HEK293 (cell line): ENCODE measurements around the gene HMX3.

Experiments used
- CTCF ChIA-PET: fragments of 350-600 bp; formaldehyde crosslinking; extraction: SDS; loops from one replicate; lab custom pipeline; 2021; ENCODE audit warnings: antibody characterized with exemption; lab: Yijun Ruan, JAX
- POLR2A ChIA-PET: fragments of 300-600 bp; formaldehyde crosslinking; extraction: SDS; loops from one replicate; lab custom pipeline; 2020; ENCODE audit warnings: antibody characterized with exemption, inconsistent platforms; lab: Yijun Ruan, JAX
- H3K27ac ChIP-seq: fragments of 200-500 bp; sonication (Bioruptor generic); 2 replicates; pipeline ENCODE4 v1.5.1; 2014; ENCODE audit warnings: low read depth, low read length, control low read depth, inconsistent platforms; ENCODE audit errors: extremely low read depth
- H3K36me3 ChIP-seq, 2 experiments: fragments of 200-500 bp in 1 of 2; sonication (Bioruptor generic) in 1 of 2; 1 replicate in 1 of 2; 2 replicates in 1 of 2; pipeline ENCODE4 v1.5.1; 2014 to 2017; ENCODE audit warnings: inconsistent platforms in 2 of 2, low read length in 2 of 2; ENCODE audit not compliant: control insufficient read depth in 2 of 2, insufficient read depth in 1 of 2
- H3K4me1 ChIP-seq: fragments of 200-500 bp; sonication (Bioruptor generic); 2 replicates; pipeline ENCODE4 v1.5.1; 2014; ENCODE audit warnings: mild to moderate bottlenecking, low read length, inconsistent platforms; ENCODE audit not compliant: control insufficient read depth, insufficient read depth
- H3K4me3 ChIP-seq: 2 replicates; pipeline ENCODE4 v1.5.1; 2011; ENCODE audit warnings: low read depth, mild to moderate bottlenecking, control low read depth, low read length, moderate library complexity
- H3K9me3 ChIP-seq: fragments of 200-500 bp; sonication (Bioruptor generic); 2 replicates; pipeline ENCODE4 v1.5.1; 2014; ENCODE audit warnings: low read depth, low read length, inconsistent platforms; ENCODE audit not compliant: control insufficient read depth, insufficient read depth
- EGR2 ChIP-seq: fragments of 450-650 bp; formaldehyde crosslinking; IDR thresholded peaks from 2 replicates; pipeline ENCODE4 v1.5.1; 2016; ENCODE audit warnings: low read depth, missing biosample characterization, missing genetic modification characterization
- HIC1 ChIP-seq: fragments of 450-650 bp; formaldehyde crosslinking; IDR thresholded peaks from 2 replicates; pipeline ENCODE4 v1.5.1; 2016; ENCODE audit warnings: missing biosample characterization, missing genetic modification characterization
- HOXA7 ChIP-seq: sonication (generic); formaldehyde crosslinking; IDR thresholded peaks from 2 replicates; pipeline ENCODE4 v1.8.1; 2022; ENCODE audit warnings: missing genetic modification reagents, borderline replicate concordance
- PRDM6 ChIP-seq: fragments of 450-650 bp; formaldehyde crosslinking; IDR thresholded peaks from 2 replicates; pipeline ENCODE4 v1.5.1; 2017; ENCODE audit warnings: missing biosample characterization, missing genetic modification characterization
- SALL2 ChIP-seq: fragments of 450-650 bp; formaldehyde crosslinking; IDR thresholded peaks from 2 replicates; pipeline ENCODE4 v1.5.0; 2017; ENCODE audit warnings: missing biosample characterization, mild to moderate bottlenecking, missing genetic modification characterization, borderline replicate concordance
- SCRT2 ChIP-seq: fragments of 450-650 bp; formaldehyde crosslinking; IDR thresholded peaks from 2 replicates; pipeline ENCODE4 v1.5.1; 2016; ENCODE audit warnings: missing biosample characterization, missing genetic modification characterization
- SP2 ChIP-seq: fragments of 450-650 bp; formaldehyde crosslinking; IDR thresholded peaks from 2 replicates; pipeline ENCODE4 v1.5.1; 2016; ENCODE audit warnings: missing biosample characterization, missing genetic modification characterization
- TRIM28 ChIP-seq: IDR thresholded peaks from 2 replicates; pipeline ENCODE4 v1.6.1; 2011; ENCODE audit warnings: low read length, control low read depth, borderline replicate concordance
- ZFHX2 ChIP-seq: fragments of 450-650 bp; formaldehyde crosslinking; conservative IDR thresholded peaks from 2 replicates; pipeline ENCODE4 v1.5.1; 2016; ENCODE audit warnings: missing biosample characterization, missing genetic modification characterization
- ZIC2 ChIP-seq: fragments of 450-650 bp; formaldehyde crosslinking; IDR thresholded peaks from 2 replicates; pipeline ENCODE4 v1.5.1; 2016; ENCODE audit warnings: missing biosample characterization, missing genetic modification characterization
- ZNF174 ChIP-seq: fragments of 450-650 bp; formaldehyde crosslinking; IDR thresholded peaks from 2 replicates; pipeline ENCODE4 v1.5.0; 2017; ENCODE audit warnings: missing biosample characterization, mild to moderate bottlenecking, missing genetic modification characterization
- ZNF280C ChIP-seq: fragments of 450-650 bp; formaldehyde crosslinking; IDR thresholded peaks from 2 replicates; pipeline ENCODE4 v1.5.1; 2016; ENCODE audit warnings: missing biosample characterization, missing genetic modification characterization
- ZNF48 ChIP-seq: fragments of 450-650 bp; formaldehyde crosslinking; IDR thresholded peaks from 2 replicates; pipeline ENCODE4 v1.5.1; 2016; ENCODE audit warnings: missing biosample characterization, missing genetic modification characterization
- ZNF571 ChIP-seq: fragments of 450-650 bp; formaldehyde crosslinking; IDR thresholded peaks from 2 replicates; pipeline ENCODE4 v1.5.0; 2017; ENCODE audit warnings: missing biosample characterization, missing genetic modification characterization
- ZNF707 ChIP-seq: fragments of 450-650 bp; formaldehyde crosslinking; IDR thresholded peaks from 2 replicates; pipeline ENCODE4 v1.5.1; 2016; ENCODE audit warnings: missing biosample characterization, missing genetic modification characterization
- ZNF76 ChIP-seq: fragments of 450-650 bp; formaldehyde crosslinking; IDR thresholded peaks from 2 replicates; pipeline ENCODE4; 2016; ENCODE audit warnings: low read depth, missing biosample characterization, missing genetic modification characterization, borderline replicate concordance
- ZSCAN30 ChIP-seq: fragments of 450-650 bp; IDR thresholded peaks from 2 replicates; pipeline ENCODE4 v1.5.1; 2018; ENCODE audit warnings: missing biosample characterization, mild to moderate bottlenecking, missing genetic modification characterization, moderate library complexity

Gene HMX3

GRCh38 chr10:123144697-123145541 lies 9.1 kb downstream of the HMX3 start:
- Histone ChIP-seq H3K36me3 (no peaks in the 10 kb centered on the region), H3K4me3 (no peak overlapping the region), H3K9me3 (no peaks in the 10 kb centered on the region), H3K4me1 (no peaks in the 10 kb centered on the region; the same call in 1 of the 2 replicates), H3K27ac (no peak overlapping the region)
- POLR2A ChIA-PET: interaction anchor here (1.6 kb wide), 1 partner anchor 9 kb away, joined by 10 read pairs; the partner anchor contains the start of gene BUB3
- CTCF ChIA-PET: no interaction called here
- no peak for TF ChIP-seq ZNF48 (tag by site-specific recombination)
- peak; percentile 22; the same call in 1 of the 2 replicates for TF ChIP-seq SP2 (tag by site-specific recombination)
- no peak for TF ChIP-seq ZNF707 (tag by site-specific recombination)
- no peak for TF ChIP-seq TRIM28
- TF ChIP-seq EGR2 (tag by site-specific recombination): peak; percentile 87
- peak; percentile 79 for TF ChIP-seq ZFHX2 (tag by site-specific recombination)

GRCh38 chr10:123145542-123146012 lies 9.8 kb downstream of the HMX3 start:
- H3K27ac ChIP-seq: no peak overlapping the region
- no peak overlapping the region for H3K4me3 ChIP-seq
- no peaks in the 10 kb centered on the region; the same call in 1 of the 2 replicates for H3K4me1 ChIP-seq
- ChIA-PET CTCF (no interaction called here), POLR2A (interaction anchor here (1.6 kb wide), 1 partner anchor 8 kb away, joined by 10 read pairs; the partner anchor contains the start of gene BUB3)
- no peaks in the 10 kb centered on the region for H3K9me3 ChIP-seq
- TF ChIP-seq ZNF280C (tag by site-specific recombination): no peak
- no peak for TF ChIP-seq ZNF174 (tag by site-specific recombination)
- TF ChIP-seq ZNF76 (tag by site-specific recombination): no peak
- no peak for TF ChIP-seq ZIC2 (tag by site-specific recombination)
- no peak for TF ChIP-seq PRDM6 (tag by site-specific recombination)
- no peak for TF ChIP-seq SCRT2 (tag by site-specific recombination)
- no peak for TF ChIP-seq HIC1 (tag by site-specific recombination)
- no peak for TF ChIP-seq HOXA7
- TF ChIP-seq SALL2 (tag by site-specific recombination): no peak
- TF ChIP-seq ZNF571 (tag by site-specific recombination): no peak
- TF ChIP-seq ZSCAN30: no peak
- no peaks in the 10 kb centered on the region for H3K36me3 ChIP-seq
